Activated gamma-delta T cell treated with anti-CD3 and anti-CD28 coated beads, Interleukin-2, amount 50 U/mL, for 16 hours (primary cell): ENCODE results near the gene SYT5.
A peak's percentile ranks its signal among the peaks of the same experiment; 100 is the strongest.
"Not testable (repeated sequence)": the region's sequence is repeated elsewhere in the genome, so short reads cannot be mapped to it uniquely, and the experiment has no call there.

Source experiments
- DNase-seq: peaks from one replicate; pipeline ENCODE4 v3.0.0-alpha.2; 2020; ENCODE audit warnings: low read depth

Gene SYT5

DNA sequence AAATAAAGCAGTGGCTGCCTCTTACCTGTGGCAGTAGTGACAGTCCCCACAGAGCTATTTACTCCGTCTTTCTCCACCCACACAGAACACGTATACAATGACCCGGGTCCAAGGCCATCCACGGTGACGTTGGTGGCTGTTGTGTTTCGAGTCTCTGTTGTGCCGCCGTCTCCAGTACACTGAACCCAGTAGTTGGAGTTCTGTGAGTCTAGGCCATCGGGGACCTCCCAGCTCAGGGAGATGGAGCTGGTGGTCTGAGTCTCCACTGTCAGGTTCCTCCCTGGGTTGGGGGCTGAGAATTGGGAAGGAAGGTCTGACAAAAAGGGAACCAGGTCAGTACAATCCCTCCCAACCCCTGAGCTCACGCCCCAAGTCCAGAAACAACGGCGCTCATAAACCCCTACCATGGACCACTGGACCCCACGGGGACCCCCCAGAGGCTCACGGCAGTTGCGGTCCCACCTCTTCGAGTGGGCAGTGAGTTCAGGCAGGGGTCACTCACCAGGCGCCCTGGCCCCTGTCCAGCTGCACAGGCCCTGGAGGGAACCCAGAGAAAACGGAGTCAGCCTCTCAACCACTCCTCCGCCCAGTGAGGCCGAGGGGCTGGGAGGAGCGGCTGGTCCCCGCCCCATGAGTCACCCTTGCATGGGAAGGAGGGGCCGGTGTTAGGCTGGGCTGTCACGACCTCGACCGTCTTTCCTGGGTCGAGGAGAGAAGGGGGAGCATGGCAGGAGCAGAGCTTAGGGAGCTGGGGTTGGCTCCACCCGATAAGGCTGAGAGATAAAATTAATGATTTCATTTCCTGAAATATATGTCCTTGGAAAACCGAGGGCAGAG, 26.8 kb upstream of the SYT5 start:
- no peak for DNase-seq

DNA sequence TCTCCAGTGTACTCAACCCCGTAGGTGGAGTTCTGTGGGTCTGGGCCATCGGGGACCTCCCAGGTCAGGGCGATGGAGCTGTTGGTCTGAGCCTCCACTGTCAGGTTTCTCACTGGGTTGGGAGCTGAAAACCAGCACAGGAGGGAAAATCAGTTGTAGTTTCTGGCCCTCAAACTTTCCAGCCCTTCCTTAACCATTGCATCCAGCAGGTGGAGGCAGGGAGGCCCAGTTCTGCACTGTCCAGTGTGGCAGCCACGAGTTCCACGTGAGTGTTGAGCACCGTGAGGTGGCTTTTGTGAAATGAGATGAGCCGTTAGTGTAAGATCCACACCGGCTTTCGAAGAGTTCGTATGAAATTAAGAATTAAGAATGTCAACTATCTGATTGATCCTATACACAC, 22.1 kb upstream of the SYT5 start:
- not testable (repeated sequence) for DNase-seq

DNA sequence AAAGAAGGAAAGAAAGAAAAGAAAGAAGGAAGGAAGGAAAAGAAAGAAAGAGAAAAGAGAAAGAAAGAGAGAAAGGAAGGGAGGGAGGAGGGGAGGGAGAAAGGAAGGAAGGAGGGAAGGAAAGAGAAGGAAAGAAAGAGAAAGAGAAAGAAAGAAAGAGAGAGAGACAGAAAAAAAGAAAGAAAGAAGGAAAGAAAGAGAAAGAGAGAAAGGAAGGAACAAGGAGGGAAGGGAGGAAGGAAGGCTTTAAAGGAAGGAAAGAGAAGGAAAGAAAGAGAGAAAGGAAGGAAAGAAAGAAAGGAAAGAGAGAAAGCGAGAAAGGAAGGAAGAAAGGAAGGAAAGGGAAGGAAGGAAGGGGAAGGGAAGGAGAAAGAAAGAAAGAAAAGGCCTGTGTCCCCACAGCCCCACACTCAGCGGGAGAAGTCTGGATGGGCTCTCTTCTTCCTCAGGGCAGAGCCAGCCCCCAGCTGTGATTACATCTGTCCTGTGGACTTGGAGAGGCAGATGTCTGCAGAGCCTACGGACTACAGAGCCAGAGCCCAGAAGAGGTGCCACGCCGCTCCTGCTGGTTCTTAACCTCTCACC, 19.6 kb upstream of the SYT5 start:
- no peak for DNase-seq

DNA sequence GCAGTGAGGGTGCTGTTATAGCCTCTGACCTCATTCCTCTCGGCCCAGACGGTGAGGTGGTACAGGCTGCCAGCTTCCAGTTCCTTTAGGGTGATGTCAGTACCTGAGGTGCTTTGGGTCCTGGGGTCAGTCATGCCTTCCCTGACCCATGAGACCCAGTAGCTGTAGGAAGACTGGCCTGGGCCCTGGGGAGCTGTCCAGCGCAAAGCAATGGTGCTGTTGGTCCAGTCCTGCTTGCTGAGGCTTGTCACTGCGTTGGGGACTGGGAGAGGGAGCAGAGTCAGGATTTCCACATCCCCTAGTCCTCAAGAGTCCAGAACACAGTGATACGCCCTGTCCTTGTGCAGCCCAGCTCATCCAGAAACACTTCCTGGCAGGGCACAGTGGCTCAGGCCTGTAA, 18.6 kb upstream of the SYT5 start:
- no peak for DNase-seq

DNA sequence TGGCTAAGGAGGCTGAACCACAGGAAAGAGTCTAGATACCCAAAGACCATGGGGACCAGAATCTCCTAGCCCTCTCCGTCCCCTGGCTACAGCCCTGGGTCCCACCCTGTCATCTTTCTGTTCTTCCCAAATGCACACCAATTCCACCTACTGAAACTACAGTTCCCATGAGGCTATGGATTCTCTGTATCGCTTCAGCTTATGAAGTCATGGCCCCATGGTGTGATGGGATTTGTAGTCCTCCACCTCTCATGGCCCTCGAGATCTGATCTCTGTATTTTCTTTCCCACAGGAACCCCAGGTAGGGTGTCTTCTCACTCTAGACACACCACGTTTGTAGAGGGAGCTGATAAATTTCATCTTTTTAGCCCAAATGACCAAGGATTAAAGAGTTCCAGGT, 17.4 kb upstream of the SYT5 start:
- DNase-seq = no peak

DNA sequence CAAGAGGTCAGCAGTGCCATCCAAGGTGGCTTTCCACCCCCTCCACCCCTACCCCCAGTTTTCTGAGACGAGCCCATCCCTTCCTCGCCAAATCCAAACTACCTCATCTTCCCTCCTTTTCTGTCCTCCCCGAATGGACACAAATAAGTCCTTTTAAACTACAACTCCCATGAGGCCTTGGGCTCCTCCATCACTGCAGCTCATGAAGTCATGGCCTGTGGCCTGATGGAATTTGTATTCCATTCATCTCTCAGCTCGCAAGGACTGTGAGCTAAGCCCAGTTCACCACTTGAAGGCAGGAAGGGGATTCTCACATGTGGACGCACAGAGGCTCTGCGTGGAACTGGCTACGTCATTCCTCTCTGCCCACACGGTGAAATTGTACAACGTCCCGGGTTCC, 16.7 kb upstream of the SYT5 start:
- DNase-seq = no peak

DNA sequence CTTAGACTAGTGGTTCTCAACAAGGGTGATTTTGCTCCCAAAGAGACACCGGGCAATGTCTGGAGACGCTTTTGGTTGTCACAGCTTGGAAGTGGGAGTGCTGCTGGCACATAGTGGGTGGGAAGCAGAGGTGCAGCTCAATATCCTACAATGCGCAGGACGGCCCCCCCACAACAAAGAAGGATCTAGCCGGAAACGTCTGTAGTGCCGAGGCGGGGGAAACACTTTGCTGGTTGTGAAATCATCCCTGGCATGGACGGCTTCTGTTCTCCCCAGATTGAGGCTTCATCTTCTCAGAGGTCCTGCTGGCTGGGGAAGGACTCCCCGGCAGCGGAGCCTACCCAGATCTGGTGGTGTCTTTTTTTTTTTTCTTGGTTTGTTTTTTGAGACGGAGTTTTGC, 13.4 kb upstream of the SYT5 start:
- DNase-seq = no peak

DNA sequence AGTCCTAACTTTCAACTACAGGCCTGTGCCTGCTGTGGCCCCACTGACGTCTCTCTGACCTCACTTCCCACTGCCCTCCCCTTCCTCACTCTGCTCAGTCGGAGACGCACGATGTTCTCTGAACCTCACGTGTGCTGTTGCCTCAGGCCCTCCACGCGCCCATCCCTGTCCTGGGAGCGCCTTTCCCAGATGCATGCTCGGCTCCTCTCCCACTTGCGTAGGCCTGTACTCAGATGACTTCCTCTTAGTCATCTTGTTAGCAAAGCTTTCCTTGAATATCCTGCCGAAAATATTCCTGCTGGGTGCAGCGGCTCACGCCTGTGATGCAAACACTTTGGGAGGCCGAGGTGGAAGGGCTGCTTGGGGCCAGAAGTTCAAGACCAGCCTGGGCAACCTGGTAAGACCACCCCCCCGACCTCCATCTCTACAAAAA, 9.3 kb upstream of the SYT5 start:
- DNase-seq = no peak

DNA sequence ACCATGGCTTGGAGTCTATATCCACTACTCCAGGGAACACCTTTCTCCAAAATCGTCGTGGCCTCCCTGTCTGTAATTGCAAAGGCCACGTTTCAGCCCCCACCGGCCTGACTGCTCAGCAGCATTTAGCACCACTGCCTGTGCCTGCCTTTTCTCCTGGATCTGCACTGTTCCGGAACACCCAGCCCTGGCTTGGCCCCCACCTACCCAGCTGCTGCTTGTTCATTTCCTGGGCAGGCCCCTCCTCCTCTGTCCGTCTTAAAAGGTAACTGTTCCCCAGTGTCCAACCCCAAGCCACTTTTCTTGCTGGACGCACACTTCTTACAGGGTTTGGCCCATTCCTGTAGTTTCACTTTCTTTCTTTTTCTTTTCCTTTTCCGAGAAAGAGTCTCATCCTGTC, 8.5 kb upstream of the SYT5 start:
- no peak for DNase-seq

DNA sequence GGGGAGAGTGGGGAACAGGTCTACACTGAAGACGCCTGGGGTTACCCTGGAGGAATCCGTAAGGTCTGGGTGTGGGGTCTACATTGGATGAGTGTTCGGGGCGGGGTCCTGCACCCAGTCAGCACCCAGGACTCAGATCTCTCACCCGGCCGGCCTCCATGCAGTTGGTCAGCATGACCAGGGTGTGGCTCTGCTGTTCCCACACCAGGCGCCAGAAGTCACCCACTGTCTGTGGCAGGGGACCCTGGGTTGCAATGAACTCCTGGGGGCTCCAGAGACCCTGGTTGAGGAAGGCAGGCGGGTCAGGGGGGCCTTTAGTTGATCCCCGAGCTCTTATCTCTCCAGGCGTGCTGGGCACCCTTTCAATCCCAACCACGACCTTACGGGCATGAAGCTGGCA, 6.0 kb upstream of the SYT5 start:
- no peak for DNase-seq

DNA sequence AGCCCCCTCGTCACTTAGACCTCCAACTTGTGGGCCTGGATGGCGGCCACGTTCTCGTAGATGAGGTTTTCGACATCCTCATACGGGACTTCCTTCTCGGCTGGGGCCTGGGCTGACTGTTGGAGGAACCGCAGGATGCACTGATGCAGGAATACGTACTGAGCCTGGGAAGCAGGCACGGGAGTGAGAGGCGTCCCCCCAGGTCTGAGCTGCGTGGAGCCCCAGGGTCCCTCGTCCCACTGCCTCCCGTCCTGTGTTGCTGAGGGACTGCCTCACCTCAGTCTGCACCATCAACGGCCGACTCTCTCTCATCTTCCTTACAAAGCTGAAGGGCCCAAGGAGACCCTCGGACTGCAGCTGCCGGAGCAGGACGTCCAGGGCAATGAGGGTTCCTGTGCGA, 1.7 kb upstream of the SYT5 start:
- DNase-seq = no peak

DNA sequence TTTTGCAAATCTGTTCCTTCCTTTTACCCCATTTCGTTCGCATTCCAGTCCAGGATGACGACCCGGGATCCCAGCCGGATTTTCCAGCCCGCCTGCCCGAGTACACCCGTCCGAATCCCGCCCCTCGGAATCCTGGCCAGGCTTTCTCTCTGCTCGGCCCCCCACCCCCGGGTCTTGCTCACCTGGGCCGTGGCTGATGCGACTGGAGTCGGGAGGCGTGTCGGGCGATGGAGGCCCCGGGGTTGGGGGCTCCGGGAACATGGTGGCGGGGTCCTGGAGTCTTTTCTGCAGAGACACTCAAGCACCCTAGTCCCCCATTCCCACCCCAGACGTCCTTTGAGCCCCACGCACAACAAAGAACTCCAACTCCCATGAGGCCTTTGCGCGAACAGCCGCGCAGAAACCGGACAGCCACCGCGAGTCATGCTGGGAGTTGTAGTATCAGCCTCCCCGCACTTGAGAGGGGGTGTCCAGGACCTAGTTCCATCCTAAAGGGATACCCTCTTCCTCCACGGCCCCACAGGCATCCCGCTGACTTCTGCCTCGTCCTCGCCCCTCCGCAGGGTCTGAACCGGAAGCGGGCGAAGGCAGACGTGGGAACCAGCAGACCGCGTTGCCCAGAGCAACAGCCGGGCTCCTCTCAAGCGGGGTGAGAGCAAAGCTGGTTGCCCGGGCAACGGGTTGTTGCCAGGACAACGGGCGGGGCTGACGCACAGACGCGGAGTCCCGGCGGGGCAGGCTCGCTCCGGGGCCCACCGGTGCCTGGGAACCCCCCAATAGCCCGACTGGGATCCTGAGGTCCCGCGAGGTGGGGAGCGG, 1.1 kb downstream of the SYT5 start:
- DNase-seq = peak; percentile 93

DNA sequence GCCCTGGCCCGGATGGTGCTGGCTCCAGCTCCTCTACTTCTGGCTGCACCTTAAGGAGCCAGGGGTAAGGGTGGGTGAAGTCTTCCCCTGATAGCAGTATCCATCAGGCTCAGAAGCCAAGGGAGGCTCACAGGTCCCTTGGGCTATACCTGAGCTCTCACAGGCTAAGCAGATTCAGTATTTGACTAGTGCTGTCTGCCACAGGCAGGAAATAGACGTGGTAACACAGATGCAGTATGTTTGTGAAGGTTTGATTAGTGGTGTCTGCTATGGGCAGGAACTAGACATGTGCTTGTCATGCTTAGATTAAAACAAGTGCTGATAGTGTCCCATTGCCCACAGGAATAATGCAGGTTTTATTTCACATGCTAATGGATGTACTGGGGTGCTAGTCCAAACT, 4.0 kb downstream of the SYT5 start:
- no peak for DNase-seq

DNA sequence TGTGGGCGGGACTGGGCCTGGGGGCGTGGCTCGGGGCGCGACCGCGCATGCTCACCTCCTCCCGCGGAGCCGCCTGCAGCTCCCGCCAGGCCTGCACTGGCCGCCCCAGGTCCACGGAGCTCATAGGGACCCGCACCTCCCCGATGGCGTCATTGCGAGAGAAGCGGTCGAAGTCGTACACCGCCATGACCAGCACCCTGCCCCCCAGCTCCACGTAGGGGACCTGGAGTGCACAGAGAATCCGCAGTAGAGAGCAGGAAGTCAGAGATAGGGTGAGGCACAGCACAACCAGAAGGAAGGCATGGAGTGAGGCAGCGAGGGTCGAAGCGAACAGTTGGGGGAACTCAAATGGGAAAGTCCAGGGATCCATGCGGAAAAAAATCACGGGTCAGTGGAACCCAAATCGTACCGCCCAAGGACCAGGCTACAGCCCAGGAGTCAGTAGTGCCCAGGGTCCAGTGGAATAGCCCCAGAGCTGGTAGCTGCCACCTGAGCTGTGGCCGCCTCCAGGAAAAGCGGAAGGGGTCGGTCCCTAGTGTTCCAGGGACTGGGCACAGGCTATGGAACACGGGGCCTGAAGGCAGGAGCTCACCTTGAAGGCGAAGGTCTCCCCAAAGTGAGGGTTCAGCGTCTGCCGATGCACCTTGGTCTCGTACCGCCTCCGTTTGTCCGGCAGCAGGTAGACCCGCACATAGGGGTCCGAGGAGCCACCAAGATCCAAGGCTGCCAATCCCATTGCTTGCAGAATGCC, 4.8 kb downstream of the SYT5 start:
- DNase-seq = no peak

DNA sequence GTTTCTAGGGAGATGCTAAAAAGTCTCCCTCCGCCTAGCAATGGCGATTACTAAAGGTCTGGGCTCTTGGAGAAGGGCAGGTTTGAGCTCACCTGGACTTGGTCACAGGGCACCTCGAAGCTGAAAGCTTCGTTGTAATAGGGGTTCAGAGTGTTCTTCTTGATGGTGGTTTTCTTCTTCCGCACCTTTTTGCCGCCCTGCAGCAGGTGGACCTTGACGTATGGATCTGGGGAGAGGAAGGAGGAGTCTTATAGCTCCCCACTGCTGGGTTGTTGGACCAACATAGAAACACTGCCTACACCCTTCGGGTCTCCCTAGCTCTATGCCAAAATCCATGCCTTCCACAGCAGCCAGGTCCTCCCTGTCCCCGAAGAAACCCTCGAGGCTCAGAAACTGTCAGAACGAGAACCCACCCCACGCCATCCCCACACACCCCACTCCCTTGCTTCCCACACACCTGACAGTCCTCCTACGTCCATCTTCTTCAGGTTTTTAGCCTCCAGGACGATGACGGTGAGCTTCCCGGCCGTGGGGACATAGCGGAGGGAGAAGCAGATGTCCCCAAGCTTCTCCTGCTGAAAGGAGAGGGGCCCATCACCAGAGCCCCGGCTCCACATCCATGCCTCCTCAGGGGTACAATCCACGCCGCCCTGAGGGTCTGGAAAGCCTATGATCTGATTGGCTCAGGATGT, 5.5 kb downstream of the SYT5 start:
- DNase-seq = no peak

DNA sequence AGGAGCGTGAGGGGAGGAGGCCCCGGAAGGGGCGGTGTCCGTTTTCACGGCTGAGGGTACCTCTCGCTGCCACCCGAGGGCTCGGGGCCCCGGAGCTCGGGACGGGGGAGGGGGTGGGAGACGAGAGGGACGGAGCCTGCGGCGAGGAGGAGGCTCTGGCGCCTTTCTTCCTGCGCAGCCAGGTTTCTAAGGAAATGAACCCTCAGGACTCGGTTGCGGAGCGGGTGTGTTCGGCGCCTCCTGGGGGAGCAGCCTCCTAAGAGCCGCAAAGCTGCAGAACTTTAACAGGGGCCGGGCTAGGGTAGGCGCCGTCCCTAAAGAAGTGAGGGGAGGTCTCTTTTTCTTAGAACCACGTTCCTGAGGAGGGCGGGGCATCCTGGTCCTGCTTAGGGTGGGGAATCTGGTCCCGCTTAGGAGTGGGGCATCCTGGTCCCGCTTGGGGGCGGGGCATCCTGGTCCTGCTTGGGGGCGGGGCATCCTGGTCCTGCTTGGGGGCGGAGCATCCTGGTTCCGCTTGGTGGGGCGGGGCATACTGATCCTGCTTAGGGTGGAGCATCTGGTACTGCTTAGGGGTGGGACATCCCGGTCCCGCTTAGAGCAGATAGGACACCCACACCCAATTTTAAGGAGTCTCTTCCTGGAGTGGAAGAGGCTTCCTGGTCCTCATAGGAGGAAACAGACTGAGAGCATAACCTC, 6.2 kb downstream of the SYT5 start:
- DNase-seq = no peak

DNA sequence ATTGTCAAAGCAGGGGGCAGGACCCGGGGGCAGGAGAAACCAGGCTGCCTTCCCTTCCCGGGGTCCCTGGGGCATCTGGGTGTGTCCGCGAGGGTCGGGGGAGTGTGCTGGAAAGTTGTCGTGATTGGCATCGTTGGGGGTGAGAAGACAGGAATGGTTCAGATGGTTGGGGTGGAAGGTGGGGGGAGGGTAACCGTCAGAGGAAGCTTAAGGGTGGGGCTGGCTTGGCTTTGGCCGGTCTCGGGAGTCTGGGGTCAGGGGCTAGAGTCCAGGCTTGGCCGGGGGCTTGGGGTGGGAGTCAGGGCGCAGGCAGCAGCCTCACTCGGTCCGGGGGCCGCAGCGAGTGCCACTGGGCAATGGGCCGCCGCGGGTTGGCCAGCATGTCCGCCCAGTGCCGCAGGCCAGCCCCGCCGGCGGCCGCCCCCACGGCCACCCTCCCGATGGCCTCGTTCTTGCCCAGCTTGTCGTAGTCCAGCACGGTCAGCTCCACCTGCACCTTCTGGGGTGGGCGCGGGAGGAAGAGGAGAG, 6.8 kb downstream of the SYT5 start:
- DNase-seq = no peak

DNA sequence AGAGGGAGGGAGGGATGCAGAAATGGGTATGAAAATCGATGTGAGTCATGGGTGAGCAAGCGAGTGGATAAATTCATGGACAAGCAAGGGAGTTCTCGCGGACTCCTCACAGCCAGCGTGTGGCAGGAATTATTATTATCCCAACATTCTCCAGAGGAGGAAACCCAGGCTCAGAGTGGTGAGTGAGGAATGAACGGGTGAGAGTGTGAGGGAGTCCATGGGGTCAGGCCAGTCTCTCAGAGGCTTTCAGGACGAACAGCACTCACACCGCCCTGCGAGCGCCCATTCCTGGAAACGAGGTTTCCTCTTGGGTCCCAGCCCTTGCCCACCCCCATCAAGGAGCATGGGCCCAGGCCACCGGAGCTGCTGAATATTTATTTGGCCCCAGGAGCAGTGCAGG, 7.3 kb downstream of the SYT5 start:
- no peak for DNase-seq

DNA sequence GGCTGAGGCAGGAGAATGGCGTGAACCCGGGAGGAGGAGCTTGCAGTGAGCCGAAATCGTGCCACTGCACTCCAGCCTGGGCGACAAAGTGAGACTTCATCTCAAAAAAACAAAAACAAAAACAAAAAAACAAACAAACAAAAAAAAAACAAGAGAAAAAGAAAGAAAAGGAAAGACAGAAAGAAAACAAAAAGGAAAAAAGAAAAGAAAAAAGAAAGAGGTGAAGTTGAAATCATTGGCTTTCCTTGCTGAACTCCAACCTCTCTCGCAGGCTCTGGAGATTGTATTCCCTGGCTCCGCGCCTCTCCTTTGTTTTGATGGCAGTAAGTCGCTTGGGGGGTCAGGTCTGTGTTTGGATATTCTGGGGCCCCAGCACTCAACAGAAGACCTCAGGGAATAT, 7.8 kb downstream of the SYT5 start:
- not testable (repeated sequence) for DNase-seq

DNA sequence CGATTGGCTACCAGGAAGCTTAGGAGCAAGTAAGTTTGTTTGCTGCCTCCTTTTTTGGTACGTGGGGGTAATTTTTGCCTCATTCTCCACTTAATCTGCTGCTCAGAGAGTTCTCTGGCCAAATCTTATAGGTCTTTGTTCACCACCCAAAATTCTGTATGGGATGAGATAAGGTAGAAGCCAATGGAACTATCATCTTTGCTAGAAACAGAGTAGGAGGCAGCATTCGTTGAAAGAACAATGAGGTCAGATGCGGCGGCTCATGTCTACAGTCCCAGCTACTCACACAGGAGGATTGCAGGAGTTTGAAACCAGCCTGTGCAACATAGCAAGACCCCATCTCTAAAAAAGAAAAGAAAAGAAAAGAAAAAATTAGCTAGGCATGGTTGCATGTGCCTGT, 8.6 kb downstream of the SYT5 start:
- DNase-seq = no peak

DNA sequence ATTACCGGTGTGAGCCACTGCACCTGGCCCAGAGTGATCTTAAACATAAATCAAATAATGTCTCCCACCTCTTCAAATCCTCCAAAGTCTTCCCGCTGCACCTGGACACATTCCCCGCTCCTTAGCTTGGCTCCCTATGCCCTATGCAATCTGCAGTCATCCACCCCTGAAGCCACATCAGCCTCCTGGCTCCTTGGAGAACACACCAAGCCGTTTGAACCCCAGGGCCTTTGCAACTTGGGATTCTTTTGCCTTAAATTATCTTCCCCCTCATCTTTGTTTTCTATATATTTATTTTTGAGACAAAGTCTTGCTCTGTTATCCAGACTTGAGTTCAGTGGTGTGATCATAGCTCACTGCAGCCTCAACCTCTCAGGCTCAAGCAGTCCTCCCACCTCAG, 11.0 kb downstream of the SYT5 start:
- no peak for DNase-seq
